PC-3 (cell line): ENCODE results near the gene TMEM181. TPM values are rescaled to one million over a fixed set of nuclear protein-coding genes. Genes with fewer than 3 reads are reported as not detected.
"Not testable (repeated sequence)": the region's sequence is repeated elsewhere in the genome, so short reads cannot be mapped to it uniquely, and the experiment has no call there.

Source experiments
- ATAC-seq: fragments of 200-7000 bp; cut with Tn5 transposase; 2 replicates; pipeline ENCODE4 v1.9.1; 2020; ENCODE audit warnings: mild to moderate bottlenecking, moderate library complexity
- BruUV-seq: library from RNA; stranded (reverse); fragments of 400-500 nt; replicated peaks from 2 replicates; lab custom pipeline; 2021; lab: Mats Ljungman, UMichigan
- CTCF ChIA-PET: fragments of 300-600 bp; sonication (Branson Sonifier 250); formaldehyde crosslinking; loops from one replicate; lab custom pipeline; 2022; ENCODE audit warnings: antibody characterized with exemption; lab: Charles Lee
- POLR2A ChIA-PET: fragments of 300-600 bp; sonication (Branson Sonifier 250); formaldehyde crosslinking; loops from one replicate; lab custom pipeline; 2022; ENCODE audit warnings: antibody characterized with exemption; ENCODE audit not compliant: unreplicated experiment; lab: Charles Lee
- DNase-seq: peaks from one replicate; pipeline ENCODE4 v3.0.0-alpha.2; 2015
- H2AFZ ChIP-seq: fragments of 300-600 bp; sonication (generic); 2 replicates; pipeline ENCODE4 v1.6.0; 2016; ENCODE audit warnings: antibody characterized with exemption, low read length
- H3F3A ChIP-seq: fragments of 300-600 bp; sonication (generic); one replicate; pipeline ENCODE4 v1.6.0; 2017; ENCODE audit warnings: antibody characterized with exemption, low read length, control low read depth, mild to moderate bottlenecking; ENCODE audit not compliant: unreplicated experiment
- H3K27ac ChIP-seq: fragments of 300-600 bp; sonication (generic); 2 replicates; pipeline ENCODE4 v1.5.1; 2016; ENCODE audit warnings: mild to moderate bottlenecking, low read length
- H3K27me3 ChIP-seq: fragments of 300-600 bp; sonication (generic); 2 replicates; pipeline ENCODE4 v1.6.1; 2016; ENCODE audit warnings: low read length, mixed read lengths
- H3K36me3 ChIP-seq: fragments of 300-600 bp; sonication (generic); 2 replicates; pipeline ENCODE4 v1.6.1; 2016; ENCODE audit warnings: low read depth, mixed run types, low read length, mixed read lengths
- H3K4me1 ChIP-seq: fragments of 300-600 bp; sonication (generic); 2 replicates; pipeline ENCODE4 v1.5.1; 2016; ENCODE audit warnings: low read length; ENCODE audit not compliant: insufficient read depth
- H3K4me2 ChIP-seq: fragments of 300-600 bp; sonication (generic); 2 replicates; pipeline ENCODE4 v1.6.0; 2016; ENCODE audit warnings: low read length
- H3K4me3 ChIP-seq: fragments of 300-600 bp; sonication (generic); 2 replicates; pipeline ENCODE4 v1.5.1; 2016; ENCODE audit warnings: mild to moderate bottlenecking, low read length, mixed read lengths
- H3K79me2 ChIP-seq: fragments of 300-600 bp; sonication (generic); 2 replicates; pipeline ENCODE4 v1.6.1; 2017; ENCODE audit warnings: low read length, mixed read lengths
- H3K9ac ChIP-seq: fragments of 300-600 bp; sonication (generic); 2 replicates; pipeline ENCODE4 v1.6.0; 2016; ENCODE audit warnings: mild to moderate bottlenecking, low read length
- H3K9me2 ChIP-seq: fragments of 300-600 bp; sonication (generic); replicated peaks from 2 replicates; pipeline ENCODE4 v1.6.1; 2016; ENCODE audit warnings: mixed run types, low read length, mixed read lengths
- H3K9me3 ChIP-seq: fragments of 300-600 bp; sonication (generic); 2 replicates; pipeline ENCODE4 v1.6.1; 2016; ENCODE audit warnings: low read length, mixed read lengths
- H4K20me1 ChIP-seq: fragments of 300-600 bp; sonication (generic); 2 replicates; pipeline ENCODE4 v1.6.1; 2016; ENCODE audit warnings: low read length, mixed read lengths
- CTCF ChIP-seq: fragments of 300-600 bp; sonication (generic); conservative IDR thresholded peaks from 2 replicates; pipeline ENCODE4 v1.5.1; 2017; ENCODE audit warnings: antibody characterized with exemption, low read depth, mild to moderate bottlenecking, low read length
- EZH2 ChIP-seq: fragments of 300-600 bp; sonication (generic); IDR thresholded peaks from one replicate; pipeline ENCODE4 v1.6.1; 2017; ENCODE audit warnings: antibody characterized with exemption, mild to moderate bottlenecking, low read length; ENCODE audit not compliant: unreplicated experiment
- EZH2phosphoT487 ChIP-seq: fragments of 300-600 bp; sonication (generic); IDR thresholded peaks from 2 replicates; pipeline ENCODE4 v1.6.1; 2018; ENCODE audit warnings: mild to moderate bottlenecking, antibody characterized with exemption, low read length, borderline replicate concordance
- intact Hi-C: fragments of 100-400 bp; cut with micrococcal nuclease; formaldehyde crosslinking; loops from 2 replicates; pipeline ENCODE4 v1.9.0; 2023
- total RNA-seq: library from RNA; depleted of rRNA; stranded (reverse); fragments of >200 nt; gene quantifications from 2 replicates; pipeline ENCODE4 v1.2.3, GENCODE V29; 2014

TMEM181 gene
- total RNA-seq, 1 experiment from 2014 or later, result 13.7 TPM

- Histone ChIP-seq H3K4me3 (no peak overlapping the region), H3K27ac (no peak overlapping the region), H3K9me3 (no peaks in the 10 kb centered on the region), H3K9me2 (no peaks in the 10 kb centered on the region), H3F3A (no peaks in the 10 kb centered on the region), H4K20me1 (no peaks in the 10 kb centered on the region), H2AFZ (no peak overlapping the region), H3K79me2 (no peaks in the 10 kb centered on the region), H3K9ac (no peak overlapping the region), H3K4me2 (no peak overlapping the region), H3K4me1 (peaks cover 10% of the 10 kb centered on the region; the same call in 1 of the 2 replicates), H3K36me3 (peaks cover 16% of the 10 kb centered on the region), H3K27me3 (no peaks in the 10 kb centered on the region)
- intact Hi-C loops, result no loop called here
- BruUV-seq, result no TSS peak
- no peak for DNase-seq
- TF ChIP-seq EZH2 (no peak), CTCF (no peak), EZH2phosphoT487 (no peak)
- POLR2A ChIA-PET, result no interaction called here
- peak; percentile 31 for ATAC-seq
- CTCF ChIA-PET, result no interaction called here
These were observed 71.2 kb downstream of the TMEM181 start for GRCh38 chr6:158630938-158631616.

GRCh38 chr6:158631678-158632537, 72.0 kb downstream of the TMEM181 start:
- no peak overlapping the region for H3K9ac ChIP-seq
- no TSS peak for BruUV-seq
- ATAC-seq (peak; percentile 87), DNase-seq (peak; percentile 48)
- ChIA-PET POLR2A (no interaction called here), CTCF (no interaction called here)
- H3K36me3 ChIP-seq, result peaks cover 19% of the 10 kb centered on the region
- H3K27me3 ChIP-seq, result no peaks in the 10 kb centered on the region
- no peak overlapping the region for H3K4me2 ChIP-seq
- H3K4me1 ChIP-seq, result peaks cover 10% of the 10 kb centered on the region; the same call in 1 of the 2 replicates
- H3K9me2 ChIP-seq, result no peaks in the 10 kb centered on the region
- no peaks in the 10 kb centered on the region for H4K20me1 ChIP-seq
- H3K9me3 ChIP-seq, result no peaks in the 10 kb centered on the region
- no peak overlapping the region for H3K4me3 ChIP-seq
- no peaks in the 10 kb centered on the region for H3K79me2 ChIP-seq
- intact Hi-C loops, result no loop called here
- TF ChIP-seq CTCF (no peak), EZH2 (no peak)
- H2AFZ ChIP-seq, result no peak overlapping the region
- H3F3A ChIP-seq, result no peaks in the 10 kb centered on the region
- no peak overlapping the region for H3K27ac ChIP-seq

GRCh38 chr6:158632538-158633119, 72.7 kb downstream of the TMEM181 start:
- H3K27me3 ChIP-seq, ATAC-seq, H3K27ac ChIP-seq, H4K20me1 ChIP-seq, CTCF ChIA-PET, H3K79me2 ChIP-seq, DNase-seq, intact Hi-C loops, H3K4me1 ChIP-seq, H2AFZ ChIP-seq, H3F3A ChIP-seq, H3K9me3 ChIP-seq, H3K9me2 ChIP-seq, POLR2A ChIA-PET, H3K4me2 ChIP-seq, H3K9ac ChIP-seq, BruUV-seq, H3K4me3 ChIP-seq: not testable (repeated sequence)
- H3K36me3 ChIP-seq, result peaks cover 26% of the 10 kb centered on the region
